ENCODE results near the gene TNFRSF13B.

Gene TNFRSF13B

DNA sequence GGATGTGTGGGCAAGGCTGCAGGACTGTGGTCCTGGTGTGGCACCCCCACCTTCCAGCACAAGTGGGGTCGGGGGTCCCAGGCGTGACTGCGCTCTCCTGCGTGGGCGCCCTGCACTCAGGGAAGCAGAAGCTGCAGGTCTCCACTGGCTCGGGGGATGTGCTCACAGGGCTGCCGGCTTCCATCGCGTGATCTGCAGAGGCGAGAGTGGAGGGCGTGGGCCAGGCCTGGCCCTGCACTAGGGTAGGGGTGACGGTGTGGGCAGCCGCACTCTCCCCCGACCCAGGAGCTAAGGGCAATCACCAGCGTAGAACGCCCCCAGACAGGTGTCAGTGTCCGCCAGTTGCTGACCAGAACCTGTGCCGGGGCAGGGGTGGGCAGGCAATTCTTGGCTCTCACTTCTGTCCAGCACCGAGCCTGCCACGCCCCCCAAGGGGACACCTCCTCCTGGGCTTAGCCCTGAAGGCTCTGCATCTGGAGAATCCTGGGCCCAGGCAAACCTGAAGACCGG lies 32.3 kb downstream of the TNFRSF13B start:
- 89% methylated on average over 21 of the region's 21 CpGs for WGBS (ENCODE audit: insufficient coverage)
- POLR2A ChIA-PET, result no interaction called here
- Histone ChIP-seq H3K4me3 (ENCODE audit: control insufficient read depth in 1 of 7, extremely low read depth in 1 of 7, insufficient read depth in 4 of 7, low read depth in 2 of 7, low read length in 6 of 7) (no peak overlapping the region), H3K27me3 (replicated peaks in 2 of 5; ENCODE audit: control insufficient read depth in 4 of 5, insufficient read depth in 5 of 5, low read length in 4 of 5) (peaks cover 0 to 17% (median 4%) of the 10 kb centered on the region in 5 experiments), H3K9me3 (ENCODE audit: control extremely low read depth in 1 of 5, control insufficient read depth in 4 of 5, insufficient read depth in 2 of 5, low read depth in 1 of 5, low read length in 4 of 5) (no peaks in the 10 kb centered on the region), H3K27ac (ENCODE audit: insufficient read depth in 1 of 2, low read depth in 1 of 2, low read length in 2 of 2, poor library complexity in 1 of 2, severe bottlenecking in 2 of 2) (no peak overlapping the region), H3K36me3 (ENCODE audit: control insufficient read depth in 4 of 4, insufficient read depth in 4 of 4, low read length in 3 of 4) (no peaks in the 10 kb centered on the region), H3K4me1 (ENCODE audit: control extremely low read depth in 1 of 4, control insufficient read depth in 4 of 4, insufficient read depth in 4 of 4, low read length in 3 of 4) (no peaks in the 10 kb centered on the region)
- no peak for DNase-seq
- CTCF ChIA-PET, result no interaction called here

DNA sequence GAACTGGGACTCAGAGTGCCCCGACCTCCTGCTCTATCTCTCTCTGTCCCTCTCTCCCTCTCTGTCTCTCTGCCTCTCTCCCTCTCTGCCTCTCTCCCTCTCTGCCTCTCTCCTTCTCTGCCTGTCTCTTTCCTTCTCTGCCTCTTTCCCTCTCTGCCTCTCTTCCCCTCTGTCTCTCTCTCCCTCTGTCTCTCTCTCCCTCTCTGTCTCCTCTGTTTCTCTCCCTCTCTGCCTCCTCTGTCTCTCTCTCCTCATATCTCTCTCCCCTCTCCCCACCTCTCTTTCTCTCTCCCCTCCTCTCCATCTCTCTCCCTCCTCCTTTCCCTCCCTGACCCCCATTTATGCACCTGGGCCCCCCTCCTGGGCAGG lies 32.7 kb downstream of the TNFRSF13B start:
- ChIA-PET CTCF (no interaction called here), POLR2A (no interaction called here)
- WGBS (ENCODE audit: insufficient coverage), result 40% methylated on average over 1 of the region's 1 CpG
- no peak for DNase-seq
- H3K36me3 ChIP-seq (ENCODE audit: control insufficient read depth in 4 of 4, insufficient read depth in 4 of 4, low read length in 3 of 4), result no peaks in the 10 kb centered on the region
- no peaks in the 10 kb centered on the region for H3K4me1 ChIP-seq (ENCODE audit: control extremely low read depth in 1 of 4, control insufficient read depth in 4 of 4, insufficient read depth in 4 of 4, low read length in 3 of 4)
- no peaks in the 10 kb centered on the region for H3K9me3 ChIP-seq (ENCODE audit: control extremely low read depth in 1 of 5, control insufficient read depth in 4 of 5, insufficient read depth in 2 of 5, low read depth in 1 of 5, low read length in 4 of 5)
- H3K4me3 ChIP-seq (ENCODE audit: control insufficient read depth in 1 of 7, extremely low read depth in 1 of 7, insufficient read depth in 4 of 7, low read depth in 2 of 7, low read length in 6 of 7), result no peak overlapping the region
- no peak overlapping the region for H3K27ac ChIP-seq (ENCODE audit: insufficient read depth in 1 of 2, low read depth in 1 of 2, low read length in 2 of 2, poor library complexity in 1 of 2, severe bottlenecking in 2 of 2)
- peaks cover 0 to 17% (median 4%) of the 10 kb centered on the region in 5 experiments for H3K27me3 ChIP-seq (replicated peaks in 2 of 5; ENCODE audit: control insufficient read depth in 4 of 5, insufficient read depth in 5 of 5, low read length in 4 of 5)

DNA sequence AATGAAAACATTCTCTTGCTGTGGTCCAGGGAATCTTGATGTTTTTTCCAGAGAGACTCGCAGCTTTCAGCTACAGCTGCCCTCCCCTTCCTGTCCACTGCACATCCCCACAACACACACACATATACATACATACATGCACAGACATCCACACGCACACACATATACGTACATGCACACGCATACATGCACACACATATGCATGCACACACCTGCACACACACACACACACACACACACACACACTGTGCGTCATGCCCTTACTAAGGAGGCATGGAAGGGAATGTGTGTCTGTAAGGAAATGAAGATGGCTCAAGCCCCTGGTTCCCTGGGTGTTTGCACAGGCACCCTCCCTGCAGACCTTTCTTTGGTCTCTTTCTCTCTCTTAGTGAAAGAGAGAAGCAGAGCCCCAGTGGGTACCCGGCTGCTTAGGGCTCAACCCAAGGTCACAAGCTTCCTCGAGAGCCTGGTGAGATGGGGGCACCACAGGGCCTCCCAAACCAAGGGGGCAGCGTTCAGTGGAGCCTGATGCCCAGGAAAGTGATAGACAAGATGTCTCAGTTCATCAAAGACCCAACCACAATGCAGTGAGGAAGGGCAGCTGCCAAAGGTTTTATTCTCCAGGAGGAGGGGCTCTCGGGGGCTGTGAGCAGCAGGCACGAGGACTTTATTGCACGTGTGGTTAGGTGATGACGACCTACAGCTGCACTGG lies 33.3 kb downstream of the TNFRSF13B start:
- peaks cover 0 to 17% (median 4%) of the 10 kb centered on the region in 5 experiments for H3K27me3 ChIP-seq (replicated peaks in 2 of 5; ENCODE audit: control insufficient read depth in 4 of 5, insufficient read depth in 5 of 5, low read length in 4 of 5)
- no peaks in the 10 kb centered on the region for H3K4me1 ChIP-seq (ENCODE audit: control extremely low read depth in 1 of 4, control insufficient read depth in 4 of 4, insufficient read depth in 4 of 4, low read length in 3 of 4)
- ChIA-PET CTCF (interaction anchor here (0.6 kb wide), 1 partner anchor 12 kb away, joined by 3 read pairs; no protein-coding TSS in a partner anchor), POLR2A (no interaction called here)
- H3K9me3 ChIP-seq (ENCODE audit: control extremely low read depth in 1 of 5, control insufficient read depth in 4 of 5, insufficient read depth in 2 of 5, low read depth in 1 of 5, low read length in 4 of 5), result no peaks in the 10 kb centered on the region
- 70% methylated on average over 3 of the region's 12 CpGs for WGBS (ENCODE audit: insufficient coverage)
- H3K4me3 ChIP-seq (ENCODE audit: control insufficient read depth in 1 of 7, extremely low read depth in 1 of 7, insufficient read depth in 4 of 7, low read depth in 2 of 7, low read length in 6 of 7), result no peak overlapping the region
- no peak overlapping the region for H3K27ac ChIP-seq (ENCODE audit: insufficient read depth in 1 of 2, low read depth in 1 of 2, low read length in 2 of 2, poor library complexity in 1 of 2, severe bottlenecking in 2 of 2)
- H3K36me3 ChIP-seq (ENCODE audit: control insufficient read depth in 4 of 4, insufficient read depth in 4 of 4, low read length in 3 of 4), result no peaks in the 10 kb centered on the region
- DNase-seq, result peak in 1 of 3 donors; percentile 22

DNA sequence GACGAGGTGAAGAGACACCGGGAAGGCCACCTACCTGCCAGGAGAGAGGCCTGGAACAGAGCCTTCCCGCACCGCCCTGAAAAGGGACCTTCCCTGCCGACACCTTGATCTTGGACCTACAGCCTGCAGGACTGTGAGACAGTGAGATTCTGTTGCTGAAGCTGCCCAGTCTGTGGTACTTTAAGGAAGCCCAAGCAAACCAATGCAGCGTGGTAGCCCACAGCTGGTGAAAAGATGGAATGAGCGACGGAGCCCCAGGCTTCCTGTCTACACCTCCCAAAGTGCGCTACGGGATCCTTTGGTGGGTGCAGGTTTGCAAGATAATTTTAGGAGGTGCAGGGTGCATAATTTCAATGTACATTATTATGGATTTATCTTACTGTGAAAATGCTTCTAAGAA lies 33.9 kb downstream of the TNFRSF13B start:
- peaks cover 0 to 17% (median 4%) of the 10 kb centered on the region in 5 experiments for H3K27me3 ChIP-seq (replicated peaks in 2 of 5; ENCODE audit: control insufficient read depth in 4 of 5, insufficient read depth in 5 of 5, low read length in 4 of 5)
- H3K4me1 ChIP-seq (ENCODE audit: control extremely low read depth in 1 of 4, control insufficient read depth in 4 of 4, insufficient read depth in 4 of 4, low read length in 3 of 4), result no peaks in the 10 kb centered on the region
- POLR2A ChIA-PET, result no interaction called here
- H3K36me3 ChIP-seq (ENCODE audit: control insufficient read depth in 4 of 4, insufficient read depth in 4 of 4, low read length in 3 of 4), result no peaks in the 10 kb centered on the region
- 83% methylated on average over 6 of the region's 10 CpGs for WGBS (ENCODE audit: insufficient coverage)
- DNase-seq, result no peak
- CTCF ChIA-PET, result interaction anchor here (0.6 kb wide), 1 partner anchor 12 kb away, joined by 3 read pairs; no protein-coding TSS in a partner anchor
- no peak overlapping the region for H3K27ac ChIP-seq (ENCODE audit: insufficient read depth in 1 of 2, low read depth in 1 of 2, low read length in 2 of 2, poor library complexity in 1 of 2, severe bottlenecking in 2 of 2)
- no peaks in the 10 kb centered on the region for H3K9me3 ChIP-seq (ENCODE audit: control extremely low read depth in 1 of 5, control insufficient read depth in 4 of 5, insufficient read depth in 2 of 5, low read depth in 1 of 5, low read length in 4 of 5)
- H3K4me3 ChIP-seq (ENCODE audit: control insufficient read depth in 1 of 7, extremely low read depth in 1 of 7, insufficient read depth in 4 of 7, low read depth in 2 of 7, low read length in 6 of 7), result no peak overlapping the region

DNA sequence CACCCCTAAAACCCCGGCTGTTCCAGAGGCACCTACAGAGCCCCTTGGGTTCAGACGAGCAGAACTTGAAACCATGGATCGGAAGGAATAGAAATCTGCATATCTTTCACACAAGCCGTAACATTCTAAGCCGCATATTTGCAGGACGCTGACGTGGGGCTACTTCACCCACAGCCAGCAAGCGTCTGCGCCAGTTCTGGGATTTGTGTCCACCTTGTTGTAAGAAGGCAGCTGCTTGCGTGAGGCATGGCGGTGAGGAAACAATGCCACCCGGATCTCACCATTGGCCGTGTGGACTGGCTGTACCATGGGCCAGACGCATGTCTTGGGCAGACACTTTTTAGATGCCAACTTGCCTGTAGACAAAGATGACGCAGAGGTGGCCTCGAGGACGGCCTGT lies 34.5 kb downstream of the TNFRSF13B start:
- 94% methylated on average over 12 of the region's 17 CpGs for WGBS (ENCODE audit: insufficient coverage)
- ChIA-PET POLR2A (no interaction called here), CTCF (interaction anchor here (1.1 kb wide), 1 partner anchor 48 kb away, joined by 3 read pairs; no protein-coding TSS in a partner anchor)
- DNase-seq, result no peak
- Histone ChIP-seq H3K36me3 (ENCODE audit: control insufficient read depth in 4 of 4, insufficient read depth in 4 of 4, low read length in 3 of 4) (no peaks in the 10 kb centered on the region), H3K4me3 (ENCODE audit: control insufficient read depth in 1 of 7, extremely low read depth in 1 of 7, insufficient read depth in 4 of 7, low read depth in 2 of 7, low read length in 6 of 7) (no peak overlapping the region), H3K27ac (ENCODE audit: insufficient read depth in 1 of 2, low read depth in 1 of 2, low read length in 2 of 2, poor library complexity in 1 of 2, severe bottlenecking in 2 of 2) (no peak overlapping the region), H3K4me1 (ENCODE audit: control extremely low read depth in 1 of 4, control insufficient read depth in 4 of 4, insufficient read depth in 4 of 4, low read length in 3 of 4) (no peaks in the 10 kb centered on the region), H3K9me3 (ENCODE audit: control extremely low read depth in 1 of 5, control insufficient read depth in 4 of 5, insufficient read depth in 2 of 5, low read depth in 1 of 5, low read length in 4 of 5) (no peaks in the 10 kb centered on the region), H3K27me3 (replicated peaks in 2 of 5; ENCODE audit: control insufficient read depth in 4 of 5, insufficient read depth in 5 of 5, low read length in 4 of 5) (peaks cover 0 to 17% (median 5%) of the 10 kb centered on the region in 5 experiments)

DNA sequence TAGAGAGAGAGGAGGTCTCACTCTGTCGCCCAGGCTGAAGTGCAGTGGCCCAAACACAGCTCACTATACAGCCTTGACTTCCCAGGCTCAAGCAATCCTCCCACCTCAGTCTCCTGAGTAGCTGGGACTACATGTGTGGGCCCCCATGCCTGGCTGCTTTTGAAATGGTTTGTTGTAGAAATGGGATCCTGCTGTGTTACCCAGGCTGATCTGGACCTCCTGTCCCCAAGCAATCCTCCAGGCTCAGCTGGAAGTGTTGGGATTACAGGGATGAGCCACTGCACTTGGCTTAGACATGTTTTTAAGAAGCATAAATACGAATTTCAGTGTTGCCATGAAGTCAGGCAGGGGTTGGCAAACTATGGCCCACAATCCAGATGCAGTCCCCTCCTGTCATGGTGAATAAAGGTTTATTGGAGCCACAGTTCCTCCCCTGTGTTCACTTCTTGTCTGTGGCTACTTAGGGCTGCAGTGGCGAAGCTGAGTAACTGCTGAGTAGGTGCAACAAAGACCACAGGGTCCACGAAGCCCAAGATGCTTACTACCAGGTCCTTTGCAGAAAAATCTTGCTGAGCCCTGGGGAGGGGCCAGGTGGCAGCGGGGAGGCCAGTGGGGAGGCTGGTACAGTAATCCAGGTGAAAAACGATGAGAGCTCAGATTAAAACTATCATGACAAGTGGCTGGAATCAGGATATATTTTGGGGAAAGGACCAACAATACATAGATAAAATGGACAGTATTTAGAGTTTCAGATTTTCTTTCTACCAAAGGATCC lies 35.2 kb downstream of the TNFRSF13B start:
- POLR2A ChIA-PET, result no interaction called here
- DNase-seq, result no peak
- CTCF ChIA-PET, result interaction anchor here (1.1 kb wide), 1 partner anchor 48 kb away, joined by 3 read pairs; no protein-coding TSS in a partner anchor
- Histone ChIP-seq H3K27me3 (replicated peaks in 2 of 5; ENCODE audit: control insufficient read depth in 4 of 5, insufficient read depth in 5 of 5, low read length in 4 of 5) (peaks cover 0 to 17% (median 7%) of the 10 kb centered on the region in 5 experiments), H3K36me3 (ENCODE audit: control insufficient read depth in 4 of 4, insufficient read depth in 4 of 4, low read length in 3 of 4) (no peaks in the 10 kb centered on the region), H3K9me3 (ENCODE audit: control extremely low read depth in 1 of 5, control insufficient read depth in 4 of 5, insufficient read depth in 2 of 5, low read depth in 1 of 5, low read length in 4 of 5) (no peaks in the 10 kb centered on the region), H3K27ac (ENCODE audit: insufficient read depth in 1 of 2, low read depth in 1 of 2, low read length in 2 of 2, poor library complexity in 1 of 2, severe bottlenecking in 2 of 2) (no peak overlapping the region), H3K4me1 (ENCODE audit: control extremely low read depth in 1 of 4, control insufficient read depth in 4 of 4, insufficient read depth in 4 of 4, low read length in 3 of 4) (no peaks in the 10 kb centered on the region), H3K4me3 (ENCODE audit: control insufficient read depth in 1 of 7, extremely low read depth in 1 of 7, insufficient read depth in 4 of 7, low read depth in 2 of 7, low read length in 6 of 7) (no peak overlapping the region)
- 96% methylated on average over 2 of the region's 6 CpGs for WGBS (ENCODE audit: insufficient coverage)

DNA sequence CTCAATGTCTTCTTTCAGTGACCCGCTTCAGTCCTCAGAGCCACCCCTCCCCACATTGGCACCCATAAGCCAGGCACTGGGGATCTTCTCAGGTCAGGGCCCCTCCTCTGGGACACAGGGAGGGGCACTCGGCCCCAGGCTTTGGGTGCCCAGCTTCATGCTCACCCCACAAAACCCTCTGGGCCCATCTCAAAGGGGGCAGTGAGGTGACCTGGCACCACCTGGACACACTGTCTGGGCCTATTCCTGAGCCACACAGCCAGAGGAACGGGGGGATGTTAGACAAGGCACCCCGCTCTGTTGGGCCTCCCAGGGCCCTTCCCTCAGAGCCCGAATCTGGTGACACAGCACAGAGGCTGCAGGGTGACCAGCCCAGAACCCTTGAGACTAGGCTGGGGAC lies 36.1 kb downstream of the TNFRSF13B start:
- Histone ChIP-seq H3K9me3 (ENCODE audit: control extremely low read depth in 1 of 5, control insufficient read depth in 4 of 5, insufficient read depth in 2 of 5, low read depth in 1 of 5, low read length in 4 of 5) (no peaks in the 10 kb centered on the region), H3K27me3 (replicated peaks in 2 of 5; ENCODE audit: control insufficient read depth in 4 of 5, insufficient read depth in 5 of 5, low read length in 4 of 5) (peaks cover 0 to 15% (median 7%) of the 10 kb centered on the region in 5 experiments), H3K4me3 (ENCODE audit: control insufficient read depth in 1 of 7, extremely low read depth in 1 of 7, insufficient read depth in 4 of 7, low read depth in 2 of 7, low read length in 6 of 7) (no peak overlapping the region), H3K4me1 (ENCODE audit: control extremely low read depth in 1 of 4, control insufficient read depth in 4 of 4, insufficient read depth in 4 of 4, low read length in 3 of 4) (no peaks in the 10 kb centered on the region), H3K27ac (ENCODE audit: insufficient read depth in 1 of 2, low read depth in 1 of 2, low read length in 2 of 2, poor library complexity in 1 of 2, severe bottlenecking in 2 of 2) (no peak overlapping the region), H3K36me3 (ENCODE audit: control insufficient read depth in 4 of 4, insufficient read depth in 4 of 4, low read length in 3 of 4) (no peaks in the 10 kb centered on the region)
- WGBS (ENCODE audit: insufficient coverage), result 98% methylated on average over 4 of the region's 5 CpGs
- ChIA-PET POLR2A (no interaction called here), CTCF (no interaction called here)
- no peak for DNase-seq

All from common myeloid progenitor, CD34-positive (primary cell).